CD4-positive, alpha-beta memory T cell (primary cell): Measurements from ENCODE around the gene DMAP1. TPM values are rescaled to one million over a fixed set of nuclear protein-coding genes. Genes with fewer than 3 reads are reported as not detected.

ENCODE experiments used
- CTCF ChIA-PET: fragments of 350-600 bp; sonication (Branson Sonifier 250); formaldehyde crosslinking; loops from one replicate; lab custom pipeline; 2021; ENCODE audit warnings: inconsistent platforms; ENCODE audit not compliant: partially characterized antibody; lab: Charles Lee
- POLR2A ChIA-PET: fragments of 350-600 bp; sonication (Branson Sonifier 250); formaldehyde crosslinking; loops from one replicate; lab custom pipeline; 2021; ENCODE audit not compliant: partially characterized antibody; lab: Charles Lee
- DNase-seq, 5 donors: peaks; one replicate each; pipeline versions ENCODE4 v3.0.0 to v3.0.0-alpha.2; 2020 to 2022; ENCODE audit warnings: mixed read lengths in 1 of 5
- H3K27ac ChIP-seq: one replicate; pipeline ENCODE4 v1.7.0; 2013; ENCODE audit warnings: low read depth, low read length
- H3K27me3 ChIP-seq: 2 replicates; pipeline ENCODE4 v1.7.0; 2013; ENCODE audit warnings: mild to moderate bottlenecking, low read length, moderate library complexity; ENCODE audit not compliant: insufficient read depth
- H3K36me3 ChIP-seq: 2 replicates; pipeline ENCODE4 v1.7.0; 2013; ENCODE audit warnings: mild to moderate bottlenecking, low read length, moderate library complexity; ENCODE audit not compliant: insufficient read depth
- H3K4me1 ChIP-seq: 2 replicates; pipeline ENCODE4 v1.7.0; 2013; ENCODE audit warnings: mild to moderate bottlenecking, low read length, moderate library complexity; ENCODE audit not compliant: insufficient read depth
- H3K4me3 ChIP-seq, 2 donors: one replicate each; pipeline ENCODE4 v1.7.0; 2013; ENCODE audit warnings: low read length in 2 of 2, mild to moderate bottlenecking in 1 of 2
- H3K9me3 ChIP-seq, 2 donors: one replicate each; pipeline ENCODE4 v1.7.0; 2013; ENCODE audit warnings: low read length in 2 of 2, control low read depth in 1 of 2; ENCODE audit not compliant: control insufficient read depth in 1 of 2
- H3K27ac Mint-ChIP-seq, 7 donors: one replicate each; pipeline ENCODE4 v1.8.0; 2020 to 2021; ENCODE audit warnings: mixed read lengths in 7 of 7, mild to moderate bottlenecking in 6 of 7, inconsistent platforms in 3 of 7, moderate library complexity in 3 of 7
- H3K27me3 Mint-ChIP-seq, 2 donors: one replicate each; pipeline ENCODE4 v1.8.0; 2020 to 2021; ENCODE audit warnings: mixed read lengths in 2 of 2
- H3K36me3 Mint-ChIP-seq, 2 donors: one replicate each; pipeline ENCODE4 v1.8.0; 2020 to 2021; ENCODE audit warnings: mixed read lengths in 2 of 2, inconsistent platforms in 1 of 2, mild to moderate bottlenecking in 1 of 2
- H3K4me1 Mint-ChIP-seq, 4 donors: one replicate each; pipeline ENCODE4 v1.8.0; 2020 to 2021; ENCODE audit warnings: mixed read lengths in 4 of 4, mild to moderate bottlenecking in 1 of 4
- H3K4me3 Mint-ChIP-seq, 8 donors: one replicate each; pipeline ENCODE4 v1.8.0; 2020 to 2021; ENCODE audit warnings: mixed read lengths in 8 of 8, mild to moderate bottlenecking in 7 of 8, moderate library complexity in 6 of 8, inconsistent platforms in 3 of 8
- H3K9me3 Mint-ChIP-seq, 8 donors: one replicate each; pipeline ENCODE4 v1.8.0; 2020 to 2021; ENCODE audit warnings: mixed read lengths in 8 of 8, mild to moderate bottlenecking in 5 of 8, inconsistent platforms in 3 of 8, moderate library complexity in 1 of 8
- intact Hi-C: fragments of 100-400 bp; cut with micrococcal nuclease; formaldehyde crosslinking; loops from one replicate; pipeline ENCODE4 v1.15.1; 2023
- polyA plus RNA-seq, 2 donors: library from polyadenylated mRNA; unstranded; fragments of 300-500 nt; fragmentation: Illumina TruSeq; gene quantifications; one replicate each; pipeline ENCODE4 v1.2.3, GENCODE V29; 2021
- total RNA-seq, 2 experiments: library from RNA; stranded (reverse); gene quantifications; one replicate each; pipeline ENCODE4 v1.2.3, GENCODE V29; 2021

Gene DMAP1
- total and polyA plus RNA-seq, 4 experiments from 2014 or later: 33.1 to 82.6 (median 62.3) TPM

GRCh38 chr1:44243782-44244495 lies 30.7 kb downstream of the DMAP1 start:
- no peak for DNase-seq
- Histone ChIP-seq H3K27ac (no peak overlapping the region), H3K4me3 (no peak overlapping the region), H3K9me3 (no peaks in the 10 kb centered on the region), H3K4me1 (no peaks in the 10 kb centered on the region), H3K27me3 (no peaks in the 10 kb centered on the region), H3K36me3 (no peaks in the 10 kb centered on the region)
- Mint-ChIP-seq H3K9me3 (no peaks in the 10 kb centered on the region), H3K27ac (peak overlapping the region in 2 of 7 donors; percentile 50 to 68), H3K27me3 (no peaks in the 10 kb centered on the region), H3K36me3 (peaks cover 12 to 37% of the 10 kb centered on the region in 2 donors), H3K4me3 (no peak overlapping the region), H3K4me1 (peaks cover 0 to 9% (median 4%) of the 10 kb centered on the region in 4 donors)
- CTCF ChIA-PET: no interaction called here
- POLR2A ChIA-PET: no interaction called here
- intact Hi-C loops: no loop called here

- H3K27me3 ChIP-seq: no peaks in the 10 kb centered on the region
- ChIA-PET CTCF (no interaction called here), POLR2A (no interaction called here)
- H3K4me1 Mint-ChIP-seq: peaks cover 0 to 9% (median 4%) of the 10 kb centered on the region in 4 donors
- H3K4me3 ChIP-seq: no peak overlapping the region
- intact Hi-C loops: no loop called here
- no peaks in the 10 kb centered on the region for H3K4me1 ChIP-seq
- no peak for DNase-seq
- H3K27me3 Mint-ChIP-seq: no peaks in the 10 kb centered on the region
- H3K9me3 ChIP-seq: no peaks in the 10 kb centered on the region
- no peak overlapping the region for H3K4me3 Mint-ChIP-seq
- H3K36me3 ChIP-seq: no peaks in the 10 kb centered on the region
- H3K27ac Mint-ChIP-seq: no peak overlapping the region
- peaks cover 12 to 37% of the 10 kb centered on the region in 2 donors for H3K36me3 Mint-ChIP-seq
- H3K9me3 Mint-ChIP-seq: no peaks in the 10 kb centered on the region
- no peak overlapping the region for H3K27ac ChIP-seq
Measured at GRCh38 chr1:44244986-44245385, 31.7 kb downstream of the DMAP1 start.

- Mint-ChIP-seq H3K27me3 (no peaks in the 10 kb centered on the region), H3K9me3 (peaks cover 0 to 2% (median 0%) of the 10 kb centered on the region in 8 donors), H3K27ac (no peak overlapping the region), H3K4me1 (peaks cover 0 to 3% (median 1%) of the 10 kb centered on the region in 4 donors), H3K4me3 (no peak overlapping the region), H3K36me3 (peaks cover 17 to 37% of the 10 kb centered on the region in 2 donors)
- no peak for DNase-seq
- H3K36me3 ChIP-seq: no peaks in the 10 kb centered on the region
- no peak overlapping the region for H3K27ac ChIP-seq
- H3K4me3 ChIP-seq: no peak overlapping the region
- no peaks in the 10 kb centered on the region for H3K27me3 ChIP-seq
- intact Hi-C loops: no loop called here
- POLR2A ChIA-PET: no interaction called here
- no peaks in the 10 kb centered on the region for H3K4me1 ChIP-seq
- CTCF ChIA-PET: no interaction called here
- H3K9me3 ChIP-seq: no peaks in the 10 kb centered on the region
Measured at GRCh38 chr1:44246806-44247205, 33.5 kb downstream of the DMAP1 start.

GRCh38 chr1:44249543-44249942 lies 36.3 kb downstream of the DMAP1 start:
- Mint-ChIP-seq H3K9me3 (peaks cover 0 to 2% (median 0%) of the 10 kb centered on the region in 8 donors), H3K4me1 (peaks cover 0 to 2% (median 0%) of the 10 kb centered on the region in 4 donors), H3K4me3 (no peak overlapping the region), H3K27ac (no peak overlapping the region), H3K27me3 (no peaks in the 10 kb centered on the region), H3K36me3 (peaks cover 9 to 29% of the 10 kb centered on the region in 2 donors)
- intact Hi-C loops: no loop called here
- no peaks in the 10 kb centered on the region for H3K27me3 ChIP-seq
- DNase-seq: no peak
- ChIA-PET CTCF (no interaction called here), POLR2A (no interaction called here)
- no peak overlapping the region for H3K27ac ChIP-seq
- H3K4me1 ChIP-seq: no peaks in the 10 kb centered on the region
- H3K9me3 ChIP-seq: no peaks in the 10 kb centered on the region
- H3K4me3 ChIP-seq: no peak overlapping the region
- no peaks in the 10 kb centered on the region for H3K36me3 ChIP-seq

- Mint-ChIP-seq H3K36me3 (peaks cover 8 to 27% of the 10 kb centered on the region in 2 donors), H3K27ac (no peak overlapping the region), H3K9me3 (peaks cover 0 to 2% (median 0%) of the 10 kb centered on the region in 8 donors), H3K27me3 (no peaks in the 10 kb centered on the region), H3K4me1 (peaks cover 0 to 2% (median 0%) of the 10 kb centered on the region in 4 donors), H3K4me3 (no peak overlapping the region)
- CTCF ChIA-PET: no interaction called here
- H3K36me3 ChIP-seq: no peaks in the 10 kb centered on the region
- POLR2A ChIA-PET: no interaction called here
- DNase-seq: no peak
- no peaks in the 10 kb centered on the region for H3K4me1 ChIP-seq
- H3K9me3 ChIP-seq: no peaks in the 10 kb centered on the region
- intact Hi-C loops: no loop called here
- H3K4me3 ChIP-seq: no peak overlapping the region
- H3K27ac ChIP-seq: no peak overlapping the region
- H3K27me3 ChIP-seq: no peaks in the 10 kb centered on the region
Measured at GRCh38 chr1:44250068-44250781, 37.0 kb downstream of the DMAP1 start.

GRCh38 chr1:44251486-44251885 lies 38.2 kb downstream of the DMAP1 start:
- no peak overlapping the region for H3K4me3 ChIP-seq
- no peak overlapping the region for H3K27ac ChIP-seq
- peaks cover 8 to 19% of the 10 kb centered on the region in 2 donors for H3K36me3 Mint-ChIP-seq
- no peaks in the 10 kb centered on the region for H3K27me3 ChIP-seq
- POLR2A ChIA-PET: no interaction called here
- no peaks in the 10 kb centered on the region for H3K4me1 ChIP-seq
- H3K9me3 Mint-ChIP-seq: peaks cover 0 to 2% (median 0%) of the 10 kb centered on the region in 8 donors
- no peaks in the 10 kb centered on the region for H3K36me3 ChIP-seq
- H3K4me1 Mint-ChIP-seq: peaks cover 0 to 2% (median 0%) of the 10 kb centered on the region in 4 donors
- H3K27ac Mint-ChIP-seq: peak overlapping the region in 1 of 7 donors; percentile 37
- intact Hi-C loops: no loop called here
- H3K27me3 Mint-ChIP-seq: no peaks in the 10 kb centered on the region
- no peaks in the 10 kb centered on the region for H3K9me3 ChIP-seq
- no peak overlapping the region for H3K4me3 Mint-ChIP-seq
- no peak for DNase-seq
- CTCF ChIA-PET: no interaction called here

GRCh38 chr1:44251989-44252671 lies 38.9 kb downstream of the DMAP1 start:
- no peak for DNase-seq
- peaks cover 0 to 2% (median 0%) of the 10 kb centered on the region in 8 donors for H3K9me3 Mint-ChIP-seq
- H3K4me3 Mint-ChIP-seq: no peak overlapping the region
- Histone ChIP-seq H3K27ac (no peak overlapping the region), H3K9me3 (no peaks in the 10 kb centered on the region), H3K27me3 (no peaks in the 10 kb centered on the region), H3K36me3 (no peaks in the 10 kb centered on the region), H3K4me3 (no peak overlapping the region), H3K4me1 (no peaks in the 10 kb centered on the region)
- ChIA-PET POLR2A (no interaction called here), CTCF (no interaction called here)
- no peak overlapping the region for H3K27ac Mint-ChIP-seq
- H3K4me1 Mint-ChIP-seq: peaks cover 0 to 2% (median 0%) of the 10 kb centered on the region in 4 donors
- intact Hi-C loops: no loop called here
- H3K36me3 Mint-ChIP-seq: peaks cover 11 to 14% of the 10 kb centered on the region in 2 donors
- no peaks in the 10 kb centered on the region for H3K27me3 Mint-ChIP-seq
